Measurements from ENCODE around the gene NOD1. TPM values are rescaled to one million over a fixed set of nuclear protein-coding genes. Genes with fewer than 3 reads are reported as not detected.
A peak's percentile ranks its signal among the peaks of the same experiment; 100 is the strongest.
"Not testable (repeated sequence)": the region's sequence is repeated elsewhere in the genome, so short reads cannot be mapped to it uniquely, and the experiment has no call there.

NOD1 gene
- total RNA-seq, 2 donors from 2014 or later, result 8.9 to 11.6 TPM

GRCh38 chr7:30423788-30424505 is 54.6 kb downstream of the NOD1 start:
- ATAC-seq (peak in 1 of 2 donors; percentile 67), DNase-seq (ENCODE audit: low spot score) (no peak)
- Mint-ChIP-seq H3K27me3 (no peaks in the 10 kb centered on the region), H3K9me3 (no peaks in the 10 kb centered on the region), H3K4me3 (no peak overlapping the region), H3K27ac (peak overlapping the region in 1 of 2 donors; percentile 57), H3K36me3 (peaks cover 10% of the 10 kb centered on the region), H3K4me1 (ENCODE audit: low read depth in 2 of 2) (peaks cover 8 to 17% of the 10 kb centered on the region in 2 donors)

DNA sequence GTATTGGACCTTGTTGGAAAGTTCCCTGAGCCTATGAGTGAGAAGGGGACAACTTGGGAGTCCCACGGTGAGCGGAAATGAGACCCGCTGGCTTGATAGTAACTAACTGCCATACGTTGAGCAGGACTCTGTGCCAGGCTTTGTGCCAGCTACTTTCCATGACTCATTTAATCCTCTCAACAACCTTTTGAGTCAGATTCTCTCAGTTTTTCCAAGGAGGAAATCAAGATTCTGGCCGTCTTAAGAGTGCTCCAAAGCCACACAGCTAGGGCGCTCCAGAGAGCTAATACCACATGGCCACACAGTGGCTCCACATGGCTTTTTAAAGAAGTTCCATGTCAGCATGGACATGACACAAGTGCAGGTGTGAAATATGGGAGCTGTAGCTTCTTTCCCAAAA is 55.7 kb downstream of the NOD1 start:
- ATAC-seq, result no peak
- H3K4me3 Mint-ChIP-seq, result no peak overlapping the region
- no peak for DNase-seq (ENCODE audit: low spot score)
- no peaks in the 10 kb centered on the region for H3K9me3 Mint-ChIP-seq
- peaks cover 8 to 17% of the 10 kb centered on the region in 2 donors for H3K4me1 Mint-ChIP-seq (ENCODE audit: low read depth in 2 of 2)
- H3K27me3 Mint-ChIP-seq, result no peaks in the 10 kb centered on the region
- H3K36me3 Mint-ChIP-seq, result peaks cover 10% of the 10 kb centered on the region
- no peak overlapping the region for H3K27ac Mint-ChIP-seq

DNA sequence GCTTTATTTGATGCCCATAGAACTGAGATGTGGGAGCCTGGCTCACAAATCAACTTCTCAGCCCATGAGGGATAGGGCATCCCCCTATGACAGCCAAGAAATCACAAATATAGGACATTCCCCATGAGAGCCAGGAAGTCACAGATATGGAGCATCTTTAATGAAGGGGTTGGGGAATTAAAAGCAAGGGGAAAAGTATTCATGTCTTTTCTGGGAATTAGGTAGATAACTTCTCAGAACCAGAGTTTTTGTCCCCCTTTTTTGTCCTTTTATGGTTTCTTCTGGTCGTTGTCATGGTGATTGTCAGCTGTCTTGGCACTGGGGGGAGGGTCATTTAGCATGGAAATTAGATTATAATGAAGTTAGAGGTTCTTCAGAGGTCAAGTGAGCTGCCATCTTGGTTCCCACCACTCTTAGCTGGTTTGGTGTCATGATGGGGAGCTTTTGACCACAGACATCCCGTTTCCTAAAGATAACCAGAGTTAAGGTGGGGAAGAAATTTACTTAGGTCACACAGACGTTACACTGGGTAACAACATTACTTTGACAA is 56.9 kb downstream of the NOD1 start:
- Mint-ChIP-seq H3K4me3 (no peak overlapping the region), H3K27me3 (no peaks in the 10 kb centered on the region), H3K4me1 (ENCODE audit: low read depth in 2 of 2) (peaks cover 8 to 17% of the 10 kb centered on the region in 2 donors), H3K36me3 (peaks cover 10% of the 10 kb centered on the region), H3K9me3 (no peaks in the 10 kb centered on the region), H3K27ac (no peak overlapping the region)
- ATAC-seq, result no peak
- DNase-seq (ENCODE audit: low spot score), result no peak

DNA sequence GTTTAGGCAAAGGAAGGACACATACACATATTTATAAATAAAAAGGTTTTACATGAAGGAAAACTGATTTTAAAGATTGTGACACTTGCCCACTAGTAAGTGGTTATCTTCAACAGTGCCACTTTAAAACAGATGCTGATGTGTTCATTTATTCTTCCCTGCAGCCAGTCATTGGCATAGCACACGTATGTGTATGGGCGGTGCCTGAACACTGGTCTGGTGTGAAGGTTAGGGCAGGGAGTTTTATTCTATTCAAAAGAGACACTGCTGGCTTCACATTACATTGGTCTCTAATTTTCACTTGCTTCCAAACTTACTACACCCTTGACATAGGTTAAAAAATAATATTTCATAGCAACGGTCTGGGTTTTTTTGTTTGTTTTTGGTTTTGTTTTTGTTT is 57.9 kb downstream of the NOD1 start:
- peaks cover under 1% of the 10 kb centered on the region for H3K36me3 Mint-ChIP-seq
- no peak overlapping the region for H3K27ac Mint-ChIP-seq
- no peaks in the 10 kb centered on the region for H3K9me3 Mint-ChIP-seq
- no peaks in the 10 kb centered on the region for H3K27me3 Mint-ChIP-seq
- DNase-seq (ENCODE audit: low spot score) (no peak), ATAC-seq (no peak)
- H3K4me3 Mint-ChIP-seq, result no peak overlapping the region
- H3K4me1 Mint-ChIP-seq (ENCODE audit: low read depth in 2 of 2), result peaks cover under 1 to 17% of the 10 kb centered on the region in 2 donors

- H3K36me3 Mint-ChIP-seq; H3K9me3 Mint-ChIP-seq; H3K27me3 Mint-ChIP-seq; ATAC-seq; H3K4me3 Mint-ChIP-seq; H3K27ac Mint-ChIP-seq; DNase-seq (ENCODE audit: low spot score): not testable (repeated sequence)
- peaks cover 0 to 17% of the 10 kb centered on the region in 2 donors for H3K4me1 Mint-ChIP-seq (ENCODE audit: low read depth in 2 of 2)
These were observed 58.5 kb downstream of the NOD1 start for GRCh38 chr7:30420080-30420479.

DNA sequence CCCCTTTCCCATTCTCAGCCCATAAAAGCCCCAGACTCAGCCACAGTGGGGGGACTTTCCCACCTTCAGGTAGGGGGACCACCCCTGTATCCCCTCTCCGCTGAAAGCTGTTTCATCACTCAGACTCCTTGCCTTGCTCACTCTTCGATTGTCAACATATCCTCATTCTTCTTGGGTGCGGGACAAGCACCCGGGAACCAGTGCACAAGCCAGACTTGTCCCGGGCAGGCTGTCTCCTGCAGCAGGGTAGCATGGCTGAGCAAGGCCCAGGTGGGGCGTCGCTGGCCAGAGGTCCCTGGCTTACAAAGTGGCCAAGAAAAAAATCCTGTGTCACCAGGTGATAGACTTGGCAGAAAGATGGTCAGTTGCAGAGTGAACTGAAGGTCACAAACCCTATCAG is 64.7 kb downstream of the NOD1 start:
- ATAC-seq (no peak), DNase-seq (ENCODE audit: low spot score) (no peak)
- Mint-ChIP-seq H3K4me1 (ENCODE audit: low read depth in 2 of 2) (peaks cover 0 to 4% of the 10 kb centered on the region in 2 donors), H3K36me3 (no peaks in the 10 kb centered on the region), H3K9me3 (no peaks in the 10 kb centered on the region), H3K27ac (no peak overlapping the region), H3K27me3 (no peaks in the 10 kb centered on the region), H3K4me3 (no peak overlapping the region)

DNA sequence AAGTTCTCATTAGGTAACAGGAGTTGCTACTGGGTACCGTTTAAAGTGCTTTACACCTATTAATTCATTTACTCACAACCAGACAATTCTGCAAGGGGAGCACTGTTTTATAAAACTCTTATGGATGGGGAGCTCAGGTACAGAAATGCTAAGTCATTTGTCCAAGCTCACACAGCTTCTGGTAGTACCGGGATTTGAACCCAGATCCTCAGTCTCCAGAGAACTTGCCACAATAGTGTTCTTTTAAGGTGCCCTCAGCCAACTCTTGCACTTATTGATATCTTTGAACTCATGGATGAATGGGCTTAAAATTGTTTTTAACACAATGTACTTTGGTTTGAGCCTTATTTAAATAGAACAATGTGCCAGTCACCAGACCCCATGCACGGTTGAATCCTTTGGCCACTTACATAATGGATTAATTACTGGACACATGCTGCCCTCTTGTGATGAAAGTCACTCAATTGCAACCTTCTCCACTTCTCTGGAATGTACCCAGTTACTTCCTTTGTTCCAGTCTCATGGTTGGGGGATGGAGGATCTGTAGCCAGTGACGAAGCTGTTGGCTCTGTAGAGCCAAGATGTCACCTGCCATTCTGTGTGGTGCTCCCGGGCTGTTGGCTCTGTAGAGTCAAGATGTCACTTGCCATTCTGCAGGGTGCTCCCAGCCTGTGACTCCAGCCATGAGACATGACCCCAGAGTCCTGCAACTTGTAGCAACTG is 65.6 kb downstream of the NOD1 start:
- no peak for DNase-seq (ENCODE audit: low spot score)
- ATAC-seq, result peak in 1 of 2 donors; percentile 62
- H3K4me1 Mint-ChIP-seq (ENCODE audit: low read depth in 2 of 2), result peaks cover 0 to 12% of the 10 kb centered on the region in 2 donors

DNA sequence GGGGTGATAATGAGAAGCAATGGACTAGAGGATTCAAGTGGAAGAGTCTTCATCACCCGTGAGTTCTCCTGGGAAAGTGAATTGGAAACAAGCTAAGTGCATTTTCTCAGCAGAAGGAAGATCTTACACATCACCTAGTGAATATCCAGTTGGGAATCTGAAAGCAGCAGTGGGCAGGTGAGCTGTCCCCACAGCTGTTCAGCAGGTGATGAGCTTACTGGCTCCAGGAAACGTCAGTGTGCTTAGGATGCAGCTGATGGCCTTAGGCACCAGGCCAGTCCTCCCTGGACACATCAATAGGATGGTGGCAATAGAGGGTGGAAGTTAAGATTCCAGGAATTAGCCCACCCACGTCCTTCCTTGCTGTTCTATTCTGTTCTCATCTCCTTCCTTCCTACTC is 66.7 kb downstream of the NOD1 start:
- Mint-ChIP-seq H3K27me3 (no peaks in the 10 kb centered on the region), H3K36me3 (no peaks in the 10 kb centered on the region), H3K4me3 (no peak overlapping the region), H3K27ac (no peak overlapping the region), H3K9me3 (no peaks in the 10 kb centered on the region), H3K4me1 (ENCODE audit: low read depth in 2 of 2) (peaks cover 0 to 12% of the 10 kb centered on the region in 2 donors)
- no peak for DNase-seq (ENCODE audit: low spot score)
- ATAC-seq, result no peak

More for the DNA sequence above, 65.6 kb downstream of the NOD1 start:
- Mint-ChIP-seq H3K4me3 (no peak overlapping the region), H3K9me3 (no peaks in the 10 kb centered on the region), H3K36me3 (no peaks in the 10 kb centered on the region), H3K27ac (no peak overlapping the region), H3K27me3 (no peaks in the 10 kb centered on the region)

DNA sequence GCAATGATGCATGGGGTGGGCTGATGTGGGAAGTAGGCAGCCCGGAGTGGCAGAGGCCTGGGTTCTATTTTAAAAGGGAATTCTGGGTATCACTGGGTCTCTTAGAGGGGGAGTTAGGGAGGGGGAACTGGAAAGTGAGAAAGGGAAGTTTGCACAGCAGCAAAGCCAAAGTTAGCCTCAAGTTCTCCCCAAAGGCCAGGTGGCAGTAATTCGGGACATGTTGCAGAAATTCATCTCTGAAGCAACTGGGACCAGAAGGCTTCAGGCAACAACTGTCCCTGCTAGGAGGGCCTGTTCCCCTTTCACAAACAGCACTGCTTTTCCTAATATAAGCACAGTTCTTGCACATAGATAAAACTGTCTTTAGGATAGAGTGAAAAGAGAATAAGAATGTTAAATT is 67.4 kb downstream of the NOD1 start:
- H3K27ac Mint-ChIP-seq, result no peak overlapping the region
- H3K4me1 Mint-ChIP-seq (ENCODE audit: low read depth in 2 of 2), result peaks cover 0 to 12% of the 10 kb centered on the region in 2 donors
- no peak for DNase-seq (ENCODE audit: low spot score)
- H3K27me3 Mint-ChIP-seq, result no peaks in the 10 kb centered on the region
- no peaks in the 10 kb centered on the region for H3K36me3 Mint-ChIP-seq
- no peaks in the 10 kb centered on the region for H3K9me3 Mint-ChIP-seq
- ATAC-seq, result no peak
- H3K4me3 Mint-ChIP-seq, result no peak overlapping the region

DNA sequence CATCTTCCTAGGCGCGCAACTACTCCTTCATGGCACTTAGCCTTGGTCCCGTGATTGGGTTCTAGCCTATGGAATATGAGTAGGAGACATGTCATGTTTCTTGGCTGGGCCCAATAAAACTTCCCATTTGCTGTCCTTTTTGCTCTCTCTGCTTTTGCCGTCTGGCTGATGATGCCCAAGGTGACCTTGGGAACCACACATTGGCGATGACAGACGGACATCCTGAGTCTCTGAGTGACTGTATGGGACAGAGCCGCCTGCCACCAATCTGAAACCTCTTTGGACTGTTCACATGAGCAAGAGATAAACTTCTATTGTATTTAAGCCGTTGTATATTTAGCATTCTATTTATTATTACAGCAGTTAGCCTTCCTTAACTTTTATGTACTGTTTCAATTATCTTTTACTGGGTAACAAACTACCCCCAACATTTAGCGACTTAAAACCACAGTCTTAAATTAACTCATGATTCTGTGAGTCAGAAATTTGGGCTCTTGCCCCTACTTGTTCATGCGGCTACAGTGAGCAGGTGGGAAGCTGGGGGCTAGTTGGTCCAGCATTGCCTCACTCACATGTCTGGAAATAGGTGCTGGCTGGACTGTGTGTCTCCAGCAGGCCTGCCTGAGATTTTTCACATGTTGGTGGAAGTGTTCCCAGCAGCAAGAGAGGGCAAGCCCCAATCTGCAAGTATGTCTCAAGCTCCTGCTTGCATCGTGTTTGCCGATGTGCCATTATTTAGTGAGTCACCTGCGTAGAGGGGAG is 71.7 kb downstream of the NOD1 start:
- Mint-ChIP-seq H3K27me3 (no peaks in the 10 kb centered on the region), H3K4me1 (ENCODE audit: low read depth in 2 of 2) (peaks cover 0 to 15% of the 10 kb centered on the region in 2 donors), H3K4me3 (no peak overlapping the region), H3K27ac (no peak overlapping the region), H3K9me3 (no peaks in the 10 kb centered on the region), H3K36me3 (no peaks in the 10 kb centered on the region)
- DNase-seq (ENCODE audit: low spot score) (no peak), ATAC-seq (no peak)

GRCh38 chr7:30405179-30405578 is 73.4 kb downstream of the NOD1 start:
- H3K4me3 Mint-ChIP-seq, result no peak overlapping the region
- no peaks in the 10 kb centered on the region for H3K9me3 Mint-ChIP-seq
- H3K4me1 Mint-ChIP-seq (ENCODE audit: low read depth in 2 of 2), result peaks cover 0 to 15% of the 10 kb centered on the region in 2 donors
- DNase-seq (ENCODE audit: low spot score) (no peak), ATAC-seq (no peak)
- no peaks in the 10 kb centered on the region for H3K27me3 Mint-ChIP-seq
- H3K36me3 Mint-ChIP-seq, result no peaks in the 10 kb centered on the region
- no peak overlapping the region for H3K27ac Mint-ChIP-seq

GRCh38 chr7:30403477-30403876 is 75.1 kb downstream of the NOD1 start:
- ATAC-seq, result no peak

GRCh38 chr7:30396389-30396788 is 82.2 kb downstream of the NOD1 start:
- Mint-ChIP-seq H3K36me3 (no peaks in the 10 kb centered on the region), H3K27ac (no peak overlapping the region), H3K4me1 (ENCODE audit: low read depth in 2 of 2) (peaks cover 0 to under 1% of the 10 kb centered on the region in 2 donors), H3K4me3 (no peak overlapping the region), H3K27me3 (no peaks in the 10 kb centered on the region), H3K9me3 (no peaks in the 10 kb centered on the region)
- no peak for DNase-seq (ENCODE audit: low spot score)
- ATAC-seq, result no peak

More at GRCh38 chr7:30403477-30403876, 75.1 kb downstream of the NOD1 start:
- no peak for DNase-seq (ENCODE audit: low spot score)
- H3K4me1 Mint-ChIP-seq (ENCODE audit: low read depth in 2 of 2), result peaks cover 0 to 12% of the 10 kb centered on the region in 2 donors
- H3K27me3 Mint-ChIP-seq, result no peaks in the 10 kb centered on the region
- H3K9me3 Mint-ChIP-seq, result no peaks in the 10 kb centered on the region
- no peak overlapping the region for H3K4me3 Mint-ChIP-seq
- no peak overlapping the region for H3K27ac Mint-ChIP-seq
- H3K36me3 Mint-ChIP-seq, result no peaks in the 10 kb centered on the region
